Neural cell (in vitro differentiated cells): ENCODE data around the gene ATOX1. TPM values are rescaled to one million over a fixed set of nuclear protein-coding genes. Genes with fewer than 3 reads are reported as not detected.

ENCODE experiments used
- H2AFZ ChIP-seq: fragments of 200-600, 300-800 bp; sonication (generic), shearing (Covaris generic); 2 replicates; pipeline ENCODE4 v1.6.0; 2014; ENCODE audit warnings: low read depth, mild to moderate bottlenecking, antibody characterized with exemption, low read length, moderate library complexity
- H3F3A ChIP-seq: fragments of 200-600 bp; shearing (Covaris generic); 2 replicates; pipeline ENCODE4 v1.6.1; 2016; ENCODE audit warnings: mild to moderate bottlenecking, moderate library complexity, mixed read lengths, antibody characterized with exemption, low read length; ENCODE audit not compliant: insufficient read depth, poor library complexity, severe bottlenecking
- H3K27ac ChIP-seq: fragments of 200-600, 300-800 bp; sonication (generic), shearing (Covaris generic); 2 replicates; pipeline ENCODE4 v1.5.1; 2014; ENCODE audit warnings: mild to moderate bottlenecking, low read length, moderate library complexity
- H3K27me3 ChIP-seq: fragments of 300-800, 200-600 bp; sonication (generic), shearing (Covaris generic); 2 replicates; pipeline ENCODE4 v1.6.0; 2014; ENCODE audit warnings: mild to moderate bottlenecking, low read depth, low read length, moderate library complexity; ENCODE audit not compliant: insufficient read depth
- H3K36me3 ChIP-seq: fragments of 300-800, 200-600 bp; sonication (generic), shearing (Covaris generic); 2 replicates; pipeline ENCODE4 v1.5.1; 2014; ENCODE audit warnings: mild to moderate bottlenecking, antibody characterized with exemption, low read length, moderate library complexity; ENCODE audit not compliant: insufficient read depth
- H3K4me2 ChIP-seq: fragments of 300-800, 200-600 bp; sonication (generic), shearing (Covaris generic); 2 replicates; pipeline ENCODE4 v1.6.0; 2014; ENCODE audit warnings: mild to moderate bottlenecking, low read length
- H3K4me3 ChIP-seq: fragments of 300-800, 200-600 bp; sonication (generic), shearing (Covaris generic); 2 replicates; pipeline ENCODE4 v1.5.1; 2014; ENCODE audit warnings: mild to moderate bottlenecking, low read length, moderate library complexity
- H3K79me2 ChIP-seq: fragments of 200-600 bp; shearing (Covaris generic); replicated peaks from 2 replicates; pipeline ENCODE4 v1.6.0; 2014; ENCODE audit warnings: mild to moderate bottlenecking, low read length, moderate library complexity; ENCODE audit not compliant: insufficient read depth
- H3K9ac ChIP-seq: fragments of 300-800, 200-600 bp; sonication (generic), shearing (Covaris generic); 2 replicates; pipeline ENCODE4 v1.6.1; 2016; ENCODE audit warnings: mild to moderate bottlenecking, low read length, mixed read lengths
- H3K9me2 ChIP-seq: fragments of 200-600 bp; shearing (Covaris generic); 2 replicates; pipeline ENCODE4 v1.6.1; 2016; ENCODE audit warnings: mild to moderate bottlenecking, low read length, mixed read lengths; ENCODE audit not compliant: insufficient read depth
- H3K9me3 ChIP-seq: fragments of 200-600, 300-800 bp; sonication (generic), shearing (Covaris generic); 2 replicates; pipeline ENCODE4 v1.6.1; 2016; ENCODE audit warnings: mild to moderate bottlenecking, mixed run types, low read length, moderate library complexity, mixed read lengths
- H4K20me1 ChIP-seq: fragments of 200-600 bp; shearing (Covaris generic); 2 replicates; pipeline ENCODE4 v1.6.1; 2016; ENCODE audit warnings: mild to moderate bottlenecking, mixed run types; ENCODE audit not compliant: insufficient read depth
- CTCF ChIP-seq: fragments of 450-650 bp; IDR thresholded peaks from 2 replicates; pipeline ENCODE4 v1.5.1; 2014; ENCODE audit warnings: antibody characterized with exemption, mild to moderate bottlenecking, moderate library complexity; ENCODE audit not compliant: poor library complexity, severe bottlenecking
- EP300 ChIP-seq: fragments of 450-650 bp; conservative IDR thresholded peaks from 2 replicates; pipeline ENCODE4 v1.6.1; 2014; ENCODE audit warnings: antibody characterized with exemption, mild to moderate bottlenecking, moderate library complexity; ENCODE audit not compliant: poor library complexity, severe bottlenecking
- EZH2 ChIP-seq: fragments of 200-600, 300-800 bp; shearing (Covaris generic), sonication (generic); IDR thresholded peaks from 2 replicates; pipeline ENCODE4 v1.6.1; 2014; ENCODE audit warnings: antibody characterized with exemption, low read length, borderline replicate concordance, mild to moderate bottlenecking; ENCODE audit not compliant: insufficient read depth, poor library complexity, severe bottlenecking
- MXI1 ChIP-seq: fragments of 450-650 bp; conservative IDR thresholded peaks from 2 replicates; pipeline ENCODE4 v1.6.1; 2014; ENCODE audit warnings: antibody characterized with exemption, mild to moderate bottlenecking; ENCODE audit not compliant: poor library complexity, severe bottlenecking
- POLR2AphosphoS5 ChIP-seq: IDR thresholded peaks from 2 replicates; pipeline ENCODE4 v1.6.1; 2012
- RAD21 ChIP-seq: fragments of 450-650 bp; conservative IDR thresholded peaks from 2 replicates; pipeline ENCODE4 v1.6.1; 2014; ENCODE audit warnings: antibody characterized with exemption, mild to moderate bottlenecking, moderate library complexity
- REST ChIP-seq: IDR thresholded peaks from 2 replicates; pipeline ENCODE4 v1.6.1; 2012; ENCODE audit warnings: borderline replicate concordance
- SMC3 ChIP-seq: fragments of 450-650 bp; conservative IDR thresholded peaks from 2 replicates; pipeline ENCODE4 v1.6.1; 2014; ENCODE audit warnings: antibody characterized with exemption, mild to moderate bottlenecking, moderate library complexity; ENCODE audit not compliant: poor library complexity
- TAF1 ChIP-seq: IDR thresholded peaks from 2 replicates; pipeline ENCODE4 v1.6.1; 2012; ENCODE audit warnings: low read depth
- polyA plus RNA-seq: library from polyadenylated mRNA; depleted of rRNA; stranded (reverse); fragments of >200 nt; gene quantifications from 2 replicates; pipeline ENCODE4 v1.2.3, GENCODE V29; 2014

The ATOX1 gene
- polyA plus RNA-seq, 1 donor from 2014 or later = 79.9 TPM

GRCh38 chr5:151751593-151751992, 6.8 kb downstream of the ATOX1 start:
- H3K9ac ChIP-seq = no peak overlapping the region
- no peaks in the 10 kb centered on the region for H3K9me2 ChIP-seq
- no peak overlapping the region for H3K4me2 ChIP-seq
- H3K9me3 ChIP-seq = no peaks in the 10 kb centered on the region
- H4K20me1 ChIP-seq = no peaks in the 10 kb centered on the region
- H3F3A ChIP-seq = no peaks in the 10 kb centered on the region
- H3K4me3 ChIP-seq = no peak overlapping the region
- no peak overlapping the region for H2AFZ ChIP-seq
- TF ChIP-seq EP300 (no peak), TAF1 (no peak), SMC3 (no peak), REST (no peak), EZH2 (no peak), RAD21 (no peak), CTCF (no peak), MXI1 (no peak), POLR2AphosphoS5 (no peak)
- H3K79me2 ChIP-seq = no peaks in the 10 kb centered on the region
- H3K36me3 ChIP-seq = no peaks in the 10 kb centered on the region
- no peak overlapping the region for H3K27ac ChIP-seq
- no peaks in the 10 kb centered on the region for H3K27me3 ChIP-seq

- no peak overlapping the region for H3K27ac ChIP-seq
- H3K9ac ChIP-seq = no peak overlapping the region
- no peak overlapping the region for H3K4me2 ChIP-seq
- no peaks in the 10 kb centered on the region for H3K9me3 ChIP-seq
- no peak overlapping the region for H3K4me3 ChIP-seq
- H3K9me2 ChIP-seq = no peaks in the 10 kb centered on the region
- TF ChIP-seq EZH2 (no peak), SMC3 (no peak), EP300 (no peak), REST (no peak)
- no peaks in the 10 kb centered on the region for H3F3A ChIP-seq
- no peak overlapping the region for H2AFZ ChIP-seq
- H3K36me3 ChIP-seq = no peaks in the 10 kb centered on the region
- no peaks in the 10 kb centered on the region for H4K20me1 ChIP-seq
- no peaks in the 10 kb centered on the region for H3K27me3 ChIP-seq
- no peaks in the 10 kb centered on the region for H3K79me2 ChIP-seq
Observed at GRCh38 chr5:151751091-151751490, 7.3 kb downstream of the ATOX1 start.
